Progenitor cell of endocrine pancreas (in vitro differentiated cells): ENCODE measurements around the gene ME3. TPM values are rescaled to one million over a fixed set of nuclear protein-coding genes. Genes with fewer than 3 reads are reported as not detected.
A peak's percentile ranks its signal among the peaks of the same experiment; 100 is the strongest.

ENCODE experiments used
- DNase-seq: peaks from one replicate; pipeline ENCODE4 v3.0.0; 2021; ENCODE audit warnings: low spot score; ENCODE audit not compliant: unreplicated experiment
- H3K27ac Mint-ChIP-seq: 2 replicates; pipeline ENCODE4 v1.8.0; 2021; ENCODE audit warnings: mild to moderate bottlenecking, moderate library complexity, mixed read lengths
- H3K27me3 Mint-ChIP-seq: 2 replicates; pipeline ENCODE4 v1.8.0; 2021; ENCODE audit warnings: mixed read lengths
- H3K36me3 Mint-ChIP-seq: 2 replicates; pipeline ENCODE4 v1.8.0; 2022; ENCODE audit warnings: mixed read lengths; ENCODE audit not compliant: insufficient read depth
- H3K4me1 Mint-ChIP-seq: 2 replicates; pipeline ENCODE4 v1.8.0; 2021; ENCODE audit warnings: low read depth, mixed read lengths
- H3K4me3 Mint-ChIP-seq: 2 replicates; pipeline ENCODE4 v1.8.0; 2021; ENCODE audit warnings: low read depth, mild to moderate bottlenecking, moderate library complexity, mixed read lengths
- H3K9me3 Mint-ChIP-seq: 2 replicates; pipeline ENCODE4 v1.8.0; 2021; ENCODE audit warnings: low read depth, mixed read lengths
- total RNA-seq: library from RNA; stranded (reverse); gene quantifications from 2 replicates; pipeline ENCODE4 v1.2.1, GENCODE V29; 2021
- TF ChIP-seq, protein P1 (sequence below): fragments of 200-600 bp; sonication (generic); IDR thresholded peaks from one replicate; pipeline ENCODE4 v1.5.0; 2021; ENCODE audit warnings: antibody characterized with exemption, mild to moderate bottlenecking; ENCODE audit not compliant: unreplicated experiment

The ME3 gene
- total RNA-seq, 1 donor from 2014 or later, result 8.6 TPM

DNA sequence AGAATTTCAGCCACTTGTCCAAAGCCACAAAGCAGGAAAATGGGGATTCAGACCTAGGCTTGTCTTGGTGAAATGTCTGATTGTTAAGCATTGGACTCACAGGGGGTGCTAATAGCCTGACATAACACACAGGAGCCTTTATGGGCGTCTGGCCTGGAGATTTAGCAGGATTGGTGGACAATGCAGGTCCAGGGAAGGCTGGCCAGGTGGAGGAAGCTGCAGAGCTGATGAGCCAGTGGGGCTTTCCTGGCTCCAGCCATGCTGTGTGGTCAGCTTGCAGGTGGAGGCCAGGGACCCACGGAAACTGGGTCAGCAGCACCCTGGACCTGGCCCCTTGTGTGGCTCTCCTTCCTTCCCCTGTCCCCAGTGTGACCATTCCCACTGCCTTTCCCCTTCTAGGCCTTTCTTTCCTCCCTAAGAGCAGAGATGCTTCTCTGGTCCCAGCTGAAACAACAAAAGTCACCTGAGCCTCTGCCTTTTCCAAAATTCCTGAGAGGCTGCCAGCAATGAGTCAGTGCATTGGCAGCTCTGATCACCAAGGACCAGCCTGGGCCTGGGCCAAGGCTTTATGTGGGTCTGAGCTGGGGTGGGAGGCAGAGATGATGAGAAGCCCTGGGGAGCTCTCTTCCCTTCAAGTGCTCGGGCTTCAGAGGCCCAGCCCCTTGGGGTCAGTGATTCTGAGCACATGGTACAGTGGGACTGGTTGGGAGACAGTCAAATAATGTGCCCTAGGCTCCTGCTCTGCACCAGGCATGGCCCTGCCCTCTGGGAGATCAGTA, 212.5 kb downstream of the ME3 start:
- Mint-ChIP-seq H3K9me3 (no peaks in the 10 kb centered on the region), H3K4me3 (no peak overlapping the region), H3K4me1 (peaks cover 13% of the 10 kb centered on the region), H3K36me3 (no peaks in the 10 kb centered on the region), H3K27ac (no peak overlapping the region), H3K27me3 (no peaks in the 10 kb centered on the region)
- TF ChIP-seq, protein P1, sequence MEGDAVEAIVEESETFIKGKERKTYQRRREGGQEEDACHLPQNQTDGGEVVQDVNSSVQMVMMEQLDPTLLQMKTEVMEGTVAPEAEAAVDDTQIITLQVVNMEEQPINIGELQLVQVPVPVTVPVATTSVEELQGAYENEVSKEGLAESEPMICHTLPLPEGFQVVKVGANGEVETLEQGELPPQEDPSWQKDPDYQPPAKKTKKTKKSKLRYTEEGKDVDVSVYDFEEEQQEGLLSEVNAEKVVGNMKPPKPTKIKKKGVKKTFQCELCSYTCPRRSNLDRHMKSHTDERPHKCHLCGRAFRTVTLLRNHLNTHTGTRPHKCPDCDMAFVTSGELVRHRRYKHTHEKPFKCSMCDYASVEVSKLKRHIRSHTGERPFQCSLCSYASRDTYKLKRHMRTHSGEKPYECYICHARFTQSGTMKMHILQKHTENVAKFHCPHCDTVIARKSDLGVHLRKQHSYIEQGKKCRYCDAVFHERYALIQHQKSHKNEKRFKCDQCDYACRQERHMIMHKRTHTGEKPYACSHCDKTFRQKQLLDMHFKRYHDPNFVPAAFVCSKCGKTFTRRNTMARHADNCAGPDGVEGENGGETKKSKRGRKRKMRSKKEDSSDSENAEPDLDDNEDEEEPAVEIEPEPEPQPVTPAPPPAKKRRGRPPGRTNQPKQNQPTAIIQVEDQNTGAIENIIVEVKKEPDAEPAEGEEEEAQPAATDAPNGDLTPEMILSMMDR, result no peak
- no peak for DNase-seq

DNA sequence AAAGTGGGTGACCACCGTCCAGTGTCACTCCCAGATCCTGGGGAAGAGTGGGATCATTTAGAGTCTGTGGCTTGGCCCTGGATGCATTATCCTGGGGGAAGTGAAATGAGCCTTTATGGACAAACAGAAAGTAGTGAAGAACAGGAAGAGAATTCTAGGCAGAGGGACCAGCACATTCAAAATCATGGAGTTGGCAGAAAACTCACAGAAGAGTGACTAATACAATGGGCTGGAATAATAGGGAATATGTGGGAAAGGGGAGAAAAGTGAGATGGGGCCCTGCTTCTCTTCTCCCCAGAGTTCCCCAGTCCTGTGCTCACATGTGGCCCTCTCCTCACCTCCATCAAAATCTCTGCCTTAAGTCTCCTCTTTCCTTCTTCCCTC, 213.4 kb downstream of the ME3 start:
- Mint-ChIP-seq H3K4me1 (peaks cover 13% of the 10 kb centered on the region), H3K27ac (no peak overlapping the region)

DNA sequence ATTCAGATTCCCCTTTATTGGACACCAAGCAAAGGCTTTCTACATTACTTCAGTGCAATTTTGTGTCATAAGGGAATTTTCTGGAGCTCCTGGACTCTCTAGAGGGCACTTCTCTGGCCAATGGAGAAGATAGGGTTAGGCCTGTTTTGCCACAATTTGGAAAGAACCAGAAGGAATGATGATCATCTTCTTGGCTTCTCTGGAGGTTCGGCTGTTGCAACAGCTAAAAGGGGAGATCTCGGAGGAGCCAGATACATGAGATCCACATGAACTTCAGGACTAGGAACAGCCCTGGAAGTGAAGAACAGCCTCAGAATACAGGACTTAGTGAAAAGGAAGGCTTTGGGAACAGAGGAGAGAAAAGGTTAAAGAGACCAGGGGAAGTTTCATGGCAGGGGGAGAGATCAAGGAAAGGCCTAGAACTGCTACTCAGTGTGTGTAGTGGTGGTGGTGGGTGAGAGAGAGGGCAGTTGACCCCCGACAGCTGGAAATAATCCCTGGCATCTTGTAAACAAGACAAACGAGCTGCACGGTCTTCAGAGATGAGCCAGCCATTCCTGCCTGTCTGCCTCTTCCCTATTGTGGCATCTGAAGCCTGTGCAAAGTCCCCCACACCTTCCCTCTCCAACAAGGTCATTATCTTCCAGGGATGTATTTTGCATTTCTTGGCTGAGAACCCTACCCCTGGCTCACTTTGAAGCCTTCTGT, 214.0 kb downstream of the ME3 start:
- no peaks in the 10 kb centered on the region for H3K9me3 Mint-ChIP-seq
- TF ChIP-seq, protein P1, result no peak

More for the DNA sequence above, 213.4 kb downstream of the ME3 start:
- TF ChIP-seq, protein P1, result no peak
- no peaks in the 10 kb centered on the region for H3K27me3 Mint-ChIP-seq
- DNase-seq, result no peak
- H3K9me3 Mint-ChIP-seq, result no peaks in the 10 kb centered on the region
- H3K4me3 Mint-ChIP-seq, result no peak overlapping the region
- no peaks in the 10 kb centered on the region for H3K36me3 Mint-ChIP-seq

DNA sequence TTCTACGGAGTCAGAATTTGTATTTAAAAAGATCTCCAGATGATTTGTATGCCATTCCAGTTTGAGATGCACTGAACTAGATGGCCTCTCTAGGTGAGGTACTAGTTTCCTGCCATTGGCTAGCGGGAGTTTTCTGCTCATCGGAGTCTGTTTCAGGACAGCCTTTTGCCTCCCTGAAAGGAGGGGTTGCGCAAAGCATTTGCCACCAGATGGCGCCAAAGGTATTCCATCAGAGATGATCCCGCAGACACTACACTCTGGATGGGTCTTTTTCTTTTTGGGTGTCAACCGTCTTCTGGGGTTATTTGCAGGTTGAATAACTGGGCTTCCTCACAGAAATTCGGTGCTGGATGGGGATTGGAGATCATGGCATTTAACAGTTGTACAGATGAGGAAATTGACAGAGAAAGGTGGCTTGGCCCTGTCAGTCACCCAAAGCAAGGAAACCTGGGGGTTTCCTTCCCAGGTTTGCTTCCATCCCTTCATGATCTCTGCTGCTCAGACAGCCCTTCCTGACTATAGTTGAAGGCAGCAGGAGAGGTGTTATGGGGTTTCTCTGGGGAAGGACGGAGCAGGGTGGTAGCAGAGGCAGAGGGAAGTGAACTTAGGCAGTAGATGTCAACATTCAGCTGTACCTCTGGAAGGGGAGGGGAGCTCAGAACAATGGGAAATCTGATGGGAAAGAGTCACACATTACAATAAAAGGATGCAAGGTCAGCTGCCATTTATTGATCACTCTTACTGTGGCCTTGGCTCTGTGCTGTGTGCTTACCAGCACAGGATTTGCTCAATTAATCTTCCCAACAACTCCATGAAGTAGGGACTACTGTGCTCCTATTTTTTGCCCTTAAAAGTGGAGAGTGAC, 216.1 kb downstream of the ME3 start:
- Mint-ChIP-seq H3K9me3 (no peaks in the 10 kb centered on the region), H3K36me3 (no peaks in the 10 kb centered on the region), H3K4me3 (no peak overlapping the region), H3K4me1 (peaks cover 12% of the 10 kb centered on the region), H3K27ac (peak overlapping the region; percentile 1), H3K27me3 (no peaks in the 10 kb centered on the region)
- peak; percentile 64 for DNase-seq
- TF ChIP-seq, protein P1, result peak; percentile 97

More for the DNA sequence above, 214.0 kb downstream of the ME3 start:
- no peak overlapping the region for H3K27ac Mint-ChIP-seq
- H3K4me3 Mint-ChIP-seq, result no peak overlapping the region
- H3K27me3 Mint-ChIP-seq, result no peaks in the 10 kb centered on the region
- DNase-seq, result no peak
- peaks cover 13% of the 10 kb centered on the region for H3K4me1 Mint-ChIP-seq
- H3K36me3 Mint-ChIP-seq, result no peaks in the 10 kb centered on the region
